Measurements from ENCODE around the gene FXYD5. TPM values are rescaled to one million over a fixed set of nuclear protein-coding genes. Genes with fewer than 3 reads are reported as not detected.
A peak's percentile ranks its signal among the peaks of the same experiment; 100 is the strongest.

FXYD5 gene
- total RNA-seq, 4 donors from 2014 or later = 6.0 to 67.7 (median 22.2) TPM

DNA sequence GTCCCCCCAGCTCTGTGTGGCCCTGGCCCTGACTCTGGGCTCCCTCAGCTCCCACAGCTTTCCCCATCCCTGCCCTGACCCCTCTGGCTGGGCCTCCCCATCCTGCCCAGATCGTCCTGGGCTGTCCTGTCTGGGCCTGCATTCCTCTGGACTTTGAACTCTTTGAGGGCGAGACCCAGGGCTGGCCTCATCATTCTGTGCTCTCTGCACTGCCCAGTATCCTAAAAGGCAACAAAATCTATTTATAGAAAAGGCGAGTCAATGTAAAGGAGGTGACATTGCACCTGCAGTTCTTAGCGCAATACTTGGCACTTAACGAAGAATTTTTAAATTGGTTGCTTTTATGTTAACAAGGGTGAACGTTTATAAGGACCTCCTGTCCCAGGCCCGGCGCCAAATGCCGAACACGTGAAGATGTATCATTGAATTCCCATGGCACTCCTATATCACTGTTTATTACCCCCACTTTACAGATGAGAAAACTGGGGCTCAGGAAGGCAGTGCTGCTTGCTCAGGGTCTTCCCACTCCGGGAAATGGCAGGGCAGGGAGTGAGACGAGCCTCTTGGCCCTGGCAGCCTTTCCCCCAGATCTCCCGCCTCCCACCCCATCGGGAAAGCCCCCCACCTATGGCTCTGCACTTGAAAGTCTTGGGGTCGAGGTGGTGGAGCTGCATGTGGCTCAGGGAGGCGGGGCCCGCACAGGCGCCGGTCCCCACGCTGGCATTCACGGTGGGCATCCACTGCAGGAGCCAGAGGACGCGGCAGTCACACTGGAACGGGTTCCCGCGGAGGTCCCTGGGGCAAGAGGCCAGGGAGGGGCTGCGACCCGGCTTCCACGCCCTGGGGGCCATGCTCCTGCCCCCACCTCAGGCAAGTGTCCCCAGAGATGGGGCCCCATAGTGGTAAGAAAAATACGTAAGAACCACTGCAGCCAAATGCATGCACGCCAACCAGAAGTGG, 23.5 kb upstream of the FXYD5 start:
- H3K9me3 ChIP-seq = no peaks in the 10 kb centered on the region
- H3K4me1 ChIP-seq = peaks cover 0 to 31% (median 0%) of the 10 kb centered on the region in 4 donors
- no peaks in the 10 kb centered on the region for H3K27me3 ChIP-seq
- no peaks in the 10 kb centered on the region for H3K36me3 ChIP-seq
- peak in 1 of 3 donors; percentile 88 for DNase-seq
- H3K27ac ChIP-seq = peak overlapping the region in 3 of 4 donors; percentile 24 to 95 (median 83)
- TF ChIP-seq, protein P1, sequence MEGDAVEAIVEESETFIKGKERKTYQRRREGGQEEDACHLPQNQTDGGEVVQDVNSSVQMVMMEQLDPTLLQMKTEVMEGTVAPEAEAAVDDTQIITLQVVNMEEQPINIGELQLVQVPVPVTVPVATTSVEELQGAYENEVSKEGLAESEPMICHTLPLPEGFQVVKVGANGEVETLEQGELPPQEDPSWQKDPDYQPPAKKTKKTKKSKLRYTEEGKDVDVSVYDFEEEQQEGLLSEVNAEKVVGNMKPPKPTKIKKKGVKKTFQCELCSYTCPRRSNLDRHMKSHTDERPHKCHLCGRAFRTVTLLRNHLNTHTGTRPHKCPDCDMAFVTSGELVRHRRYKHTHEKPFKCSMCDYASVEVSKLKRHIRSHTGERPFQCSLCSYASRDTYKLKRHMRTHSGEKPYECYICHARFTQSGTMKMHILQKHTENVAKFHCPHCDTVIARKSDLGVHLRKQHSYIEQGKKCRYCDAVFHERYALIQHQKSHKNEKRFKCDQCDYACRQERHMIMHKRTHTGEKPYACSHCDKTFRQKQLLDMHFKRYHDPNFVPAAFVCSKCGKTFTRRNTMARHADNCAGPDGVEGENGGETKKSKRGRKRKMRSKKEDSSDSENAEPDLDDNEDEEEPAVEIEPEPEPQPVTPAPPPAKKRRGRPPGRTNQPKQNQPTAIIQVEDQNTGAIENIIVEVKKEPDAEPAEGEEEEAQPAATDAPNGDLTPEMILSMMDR (IDR thresholded peaks at IDR 0.05) = no peak
- peak in 1 of 2 donors; percentile 51 for TF ChIP-seq POLR2A (IDR thresholded peaks at IDR 0.05)
- H3K4me3 ChIP-seq = no peak overlapping the region

DNA sequence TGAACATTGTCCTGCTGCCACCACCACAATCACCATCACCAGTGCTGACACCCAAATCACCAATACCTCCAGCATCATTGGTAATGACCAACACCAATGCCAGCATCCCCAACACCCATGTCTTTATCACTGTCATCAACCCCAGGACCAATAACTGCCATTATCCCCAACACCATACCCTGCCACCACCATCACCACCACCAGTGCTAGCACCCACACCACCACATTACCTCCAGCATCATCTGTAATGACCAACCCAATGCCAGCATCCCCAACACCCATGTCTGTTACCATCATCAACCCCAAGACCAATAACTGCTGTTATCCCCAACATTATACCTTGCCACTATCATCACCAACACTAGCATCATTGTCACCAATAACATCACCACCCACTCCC, 22.3 kb upstream of the FXYD5 start:
- Histone ChIP-seq H3K9me3 (no peaks in the 10 kb centered on the region), H3K27me3 (no peaks in the 10 kb centered on the region), H3K27ac (peak overlapping the region in 1 of 4 donors; percentile 95), H3K4me3 (no peak overlapping the region), H3K36me3 (no peaks in the 10 kb centered on the region), H3K4me1 (peaks cover 0 to 38% (median 0%) of the 10 kb centered on the region in 4 donors)
- no peak for TF ChIP-seq POLR2A (IDR thresholded peaks at IDR 0.05)
- TF ChIP-seq, protein P1 (IDR thresholded peaks at IDR 0.05) = no peak
- no peak for DNase-seq

DNA sequence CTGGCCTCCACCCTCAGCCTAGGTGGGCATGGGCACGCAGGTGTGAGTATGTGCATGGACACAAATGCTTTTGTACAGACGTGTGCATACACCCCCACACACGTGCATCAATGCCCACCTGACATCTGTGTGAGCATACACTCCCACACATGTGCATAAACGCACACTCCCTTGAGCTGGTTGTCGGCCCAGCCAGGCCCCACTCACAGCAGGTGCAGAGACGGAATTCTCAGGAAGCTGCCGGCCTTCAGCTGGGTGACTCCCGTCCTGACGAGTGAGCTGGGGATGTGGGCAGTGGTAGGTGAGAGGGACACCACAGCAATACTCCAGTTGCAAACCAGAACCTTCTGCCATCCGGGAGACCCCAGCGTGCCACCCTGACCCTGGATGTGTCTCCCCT, 20.7 kb upstream of the FXYD5 start:
- no peak for DNase-seq
- Histone ChIP-seq H3K27ac (peak overlapping the region in 2 of 4 donors; percentile 26 to 46), H3K27me3 (no peaks in the 10 kb centered on the region), H3K36me3 (no peaks in the 10 kb centered on the region), H3K9me3 (no peaks in the 10 kb centered on the region), H3K4me1 (peaks cover 0 to 39% (median 0%) of the 10 kb centered on the region in 4 donors), H3K4me3 (peak overlapping the region in 1 of 4 donors; percentile 22)
- TF ChIP-seq, protein P1 (IDR thresholded peaks at IDR 0.05) = no peak
- TF ChIP-seq POLR2A (IDR thresholded peaks at IDR 0.05) = no peak

DNA sequence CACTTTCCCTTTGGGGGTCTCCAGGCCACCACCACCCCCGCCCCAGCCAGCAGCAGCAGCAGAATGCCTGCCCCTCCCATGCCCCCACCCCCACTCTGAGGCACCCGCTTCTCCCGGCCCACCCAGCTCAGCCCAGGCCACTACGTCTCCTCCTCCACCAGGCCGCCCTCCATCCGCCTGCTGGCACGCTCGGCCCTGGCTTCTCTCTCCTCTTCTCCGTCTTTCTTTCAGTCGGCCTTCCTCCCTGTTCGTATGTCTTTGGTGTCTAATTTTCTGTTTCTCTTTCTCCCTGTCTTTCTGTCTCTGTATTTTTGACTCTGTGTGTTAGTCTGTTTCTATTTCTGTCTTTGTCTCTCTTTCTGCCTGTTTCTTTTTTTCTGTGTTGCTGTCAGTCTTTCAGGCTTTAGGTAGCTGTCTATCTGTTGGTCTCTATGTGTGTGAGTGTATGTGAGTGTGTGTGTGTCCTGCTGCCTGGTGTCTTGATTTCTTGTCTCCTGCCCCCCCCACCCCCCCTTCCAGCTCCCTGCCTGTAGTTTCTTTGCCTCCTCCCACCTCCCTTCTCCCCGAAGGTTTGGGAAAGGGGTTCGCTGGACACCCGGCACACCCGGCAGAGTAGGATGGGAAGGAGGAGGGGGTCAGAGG, 19.8 kb upstream of the FXYD5 start, which contains the start of gene LGI4:
TSS of gene LGI4 (minus strand) at position 459 of the 642 bp plus-strand sequence. CDS start at position 80, 379 bp downstream.
- Histone ChIP-seq H3K4me3 (peak within 1 kb of the TSS in 2 of 4 donors; percentile 22 to 33), H3K36me3 (no peaks in the 10 kb centered on the region), H3K9me3 (no peaks in the 10 kb centered on the region), H3K4me1 (peaks cover 0 to 37% (median 0%) of the 10 kb centered on the region in 4 donors), H3K27me3 (no peaks in the 10 kb centered on the region), H3K27ac (peak within 1 kb of the TSS in 2 of 4 donors; percentile 26 to 84)
- DNase-seq = no peak
- TF ChIP-seq POLR2A (IDR thresholded peaks at IDR 0.05) = no peak
- TF ChIP-seq, protein P1 (IDR thresholded peaks at IDR 0.05) = no peak

DNA sequence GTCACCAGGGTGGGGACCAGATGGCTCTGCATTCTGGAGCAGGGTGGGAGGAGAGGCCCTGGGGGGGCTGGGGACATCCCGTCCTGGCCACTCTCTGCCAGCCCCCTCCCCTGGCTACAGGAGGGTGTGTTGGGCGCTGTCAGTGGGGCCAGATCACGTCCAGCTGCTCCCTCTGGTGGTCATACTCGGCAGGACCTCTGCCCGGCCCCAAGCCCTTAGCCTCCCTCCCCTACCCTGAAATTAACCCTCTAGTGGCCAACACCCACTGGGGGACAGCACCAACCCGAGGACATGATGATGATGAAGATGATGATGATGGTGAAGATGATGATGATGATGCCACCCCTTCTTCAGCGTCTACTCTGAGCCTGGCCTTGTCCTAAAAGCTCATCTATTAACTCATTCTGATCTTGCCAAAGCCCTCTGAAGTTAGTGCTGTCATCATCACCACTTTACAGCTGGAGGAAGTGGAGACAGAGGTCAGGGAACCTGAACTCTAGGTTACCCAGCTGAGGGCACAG, 19.1 kb upstream of the FXYD5 start:
- peak overlapping the region in 2 of 4 donors; percentile 26 to 84 for H3K27ac ChIP-seq
- no peaks in the 10 kb centered on the region for H3K27me3 ChIP-seq
- TF ChIP-seq POLR2A (IDR thresholded peaks at IDR 0.05) = no peak
- TF ChIP-seq, protein P1 (IDR thresholded peaks at IDR 0.05) = peak; percentile 68 to 93 (median 84)
- no peaks in the 10 kb centered on the region for H3K36me3 ChIP-seq
- peaks cover 0 to 40% (median under 1%) of the 10 kb centered on the region in 4 donors for H3K4me1 ChIP-seq
- no peaks in the 10 kb centered on the region for H3K9me3 ChIP-seq
- peak; percentile 50 to 89 (median 85) for DNase-seq
- H3K4me3 ChIP-seq = peak overlapping the region in 2 of 4 donors; percentile 22 to 33

Data from Peyer's patch (tissue), 4 donors.